ENCODE measurements around the gene ARHGDIA.

Gene ARHGDIA

GRCh38 chr17:81906476-81907218 lies 35.5 kb upstream of the ARHGDIA start:
- FAIRE-seq (no peak), DNase-seq (ENCODE audit: insufficient read length, low spot score) (no peak)
- TF ChIP-seq PAX5 (IDR thresholded peaks at IDR 0.05; ENCODE audit: insufficient read depth, low read length, severe bottlenecking), result no peak
- no peak for TF ChIP-seq SPI1 (IDR thresholded peaks at IDR 0.05; ENCODE audit: low read depth, low read length)
- TF ChIP-seq POU2F2 (IDR thresholded peaks at IDR 0.05; ENCODE audit: low read depth, low read length), result no peak
- no peak for TF ChIP-seq POLR2AphosphoS5 (IDR thresholded peaks at IDR 0.05; ENCODE audit: low read depth, low read length)
- TF ChIP-seq TAF1 (IDR thresholded peaks at IDR 0.05; ENCODE audit: low read depth, low read length), result no peak
- no peak for TF ChIP-seq POLR2A (IDR thresholded peaks at IDR 0.05; ENCODE audit: low read depth, low read length)

GRCh38 chr17:81905993-81906392 lies 34.9 kb upstream of the ARHGDIA start:
- FAIRE-seq (no peak), DNase-seq (ENCODE audit: insufficient read length, low spot score) (no peak)
- TF ChIP-seq POU2F2 (IDR thresholded peaks at IDR 0.05; ENCODE audit: low read depth, low read length), result no peak
- TF ChIP-seq POLR2A (IDR thresholded peaks at IDR 0.05; ENCODE audit: low read depth, low read length), result no peak
- TF ChIP-seq SPI1 (IDR thresholded peaks at IDR 0.05; ENCODE audit: low read depth, low read length), result no peak
- no peak for TF ChIP-seq PAX5 (IDR thresholded peaks at IDR 0.05; ENCODE audit: insufficient read depth, low read length, severe bottlenecking)
- no peak for TF ChIP-seq TAF1 (IDR thresholded peaks at IDR 0.05; ENCODE audit: low read depth, low read length)

- TF ChIP-seq SPI1 (IDR thresholded peaks at IDR 0.05; ENCODE audit: low read depth, low read length) (no peak), PAX5 (IDR thresholded peaks at IDR 0.05; ENCODE audit: insufficient read depth, low read length, severe bottlenecking) (no peak), TAF1 (IDR thresholded peaks at IDR 0.05; ENCODE audit: low read depth, low read length) (no peak), POU2F2 (IDR thresholded peaks at IDR 0.05; ENCODE audit: low read depth, low read length) (no peak), POLR2A (IDR thresholded peaks at IDR 0.05; ENCODE audit: low read depth, low read length) (no peak), POLR2AphosphoS5 (IDR thresholded peaks at IDR 0.05; ENCODE audit: low read depth, low read length) (no peak)
- no peak for FAIRE-seq
These were observed 34.3 kb upstream of the ARHGDIA start for GRCh38 chr17:81905424-81905875.

GRCh38 chr17:81904600-81905423 lies 33.7 kb upstream of the ARHGDIA start:
- DNase-seq (ENCODE audit: insufficient read length, low spot score) (no peak), FAIRE-seq (no peak)
- no peak for TF ChIP-seq POLR2A (IDR thresholded peaks at IDR 0.05; ENCODE audit: low read depth, low read length)
- TF ChIP-seq TAF1 (IDR thresholded peaks at IDR 0.05; ENCODE audit: low read depth, low read length), result no peak
- TF ChIP-seq POU2F2 (IDR thresholded peaks at IDR 0.05; ENCODE audit: low read depth, low read length), result no peak
- TF ChIP-seq POLR2AphosphoS5 (IDR thresholded peaks at IDR 0.05; ENCODE audit: low read depth, low read length), result no peak

More at GRCh38 chr17:81905424-81905875, 34.3 kb upstream of the ARHGDIA start:
- DNase-seq (ENCODE audit: insufficient read length, low spot score), result no peak

GRCh38 chr17:81903896-81904599 lies 32.9 kb upstream of the ARHGDIA start:
- TF ChIP-seq PAX5 (IDR thresholded peaks at IDR 0.05; ENCODE audit: insufficient read depth, low read length, severe bottlenecking), result no peak
- TF ChIP-seq POLR2AphosphoS5 (IDR thresholded peaks at IDR 0.05; ENCODE audit: low read depth, low read length), result no peak
- TF ChIP-seq TAF1 (IDR thresholded peaks at IDR 0.05; ENCODE audit: low read depth, low read length), result no peak
- TF ChIP-seq POLR2A (IDR thresholded peaks at IDR 0.05; ENCODE audit: low read depth, low read length), result no peak
- TF ChIP-seq POU2F2 (IDR thresholded peaks at IDR 0.05; ENCODE audit: low read depth, low read length), result no peak
- TF ChIP-seq SPI1 (IDR thresholded peaks at IDR 0.05; ENCODE audit: low read depth, low read length), result no peak
- DNase-seq (ENCODE audit: insufficient read length, low spot score) (no peak), FAIRE-seq (no peak)

- FAIRE-seq (no peak), DNase-seq (ENCODE audit: insufficient read length, low spot score) (no peak)
These were observed 32.3 kb upstream of the ARHGDIA start for GRCh38 chr17:81903415-81903831.

GRCh38 chr17:81902653-81903414 lies 31.7 kb upstream of the ARHGDIA start:
- FAIRE-seq, result no peak
- DNase-seq (ENCODE audit: insufficient read length, low spot score), result no peak
- no peak for TF ChIP-seq TAF1 (IDR thresholded peaks at IDR 0.05; ENCODE audit: low read depth, low read length)
- TF ChIP-seq POU2F2 (IDR thresholded peaks at IDR 0.05; ENCODE audit: low read depth, low read length), result no peak
- TF ChIP-seq POLR2AphosphoS5 (IDR thresholded peaks at IDR 0.05; ENCODE audit: low read depth, low read length), result no peak
- no peak for TF ChIP-seq PAX5 (IDR thresholded peaks at IDR 0.05; ENCODE audit: insufficient read depth, low read length, severe bottlenecking)
- TF ChIP-seq POLR2A (IDR thresholded peaks at IDR 0.05; ENCODE audit: low read depth, low read length), result no peak
- TF ChIP-seq SPI1 (IDR thresholded peaks at IDR 0.05; ENCODE audit: low read depth, low read length), result no peak

More at GRCh38 chr17:81903415-81903831, 32.3 kb upstream of the ARHGDIA start:
- TF ChIP-seq POLR2A (IDR thresholded peaks at IDR 0.05; ENCODE audit: low read depth, low read length), result no peak
- no peak for TF ChIP-seq SPI1 (IDR thresholded peaks at IDR 0.05; ENCODE audit: low read depth, low read length)
- no peak for TF ChIP-seq POU2F2 (IDR thresholded peaks at IDR 0.05; ENCODE audit: low read depth, low read length)
- TF ChIP-seq TAF1 (IDR thresholded peaks at IDR 0.05; ENCODE audit: low read depth, low read length), result no peak
- TF ChIP-seq POLR2AphosphoS5 (IDR thresholded peaks at IDR 0.05; ENCODE audit: low read depth, low read length), result no peak
- no peak for TF ChIP-seq PAX5 (IDR thresholded peaks at IDR 0.05; ENCODE audit: insufficient read depth, low read length, severe bottlenecking)

GRCh38 chr17:81902023-81902652 lies 31.0 kb upstream of the ARHGDIA start, which contains the start of gene NPB:
Gene NPB (plus strand): TSS chr17:81902238. CDS start chr17:81902278, 40 bp downstream.
- DNase-seq (ENCODE audit: insufficient read length, low spot score) (no peak), FAIRE-seq (peak; percentile 26)
- TF ChIP-seq TAF1 (IDR thresholded peaks at IDR 0.05; ENCODE audit: low read depth, low read length) (no peak), POLR2AphosphoS5 (IDR thresholded peaks at IDR 0.05; ENCODE audit: low read depth, low read length) (no peak), POLR2A (IDR thresholded peaks at IDR 0.05; ENCODE audit: low read depth, low read length) (no peak), SPI1 (IDR thresholded peaks at IDR 0.05; ENCODE audit: low read depth, low read length) (no peak), PAX5 (IDR thresholded peaks at IDR 0.05; ENCODE audit: insufficient read depth, low read length, severe bottlenecking) (no peak), POU2F2 (IDR thresholded peaks at IDR 0.05; ENCODE audit: low read depth, low read length) (no peak)

All from GM12891 (cell line).